Activated CD8-positive, alpha-beta T cell treated with anti-CD3 and anti-CD28 coated beads for 36 hours (primary cell): ENCODE results near the gene ZNF44. TPM values are rescaled to one million over a fixed set of nuclear protein-coding genes. Genes with fewer than 3 reads are reported as not detected.

Experiments used
- ATAC-seq: fragments of 200-7000 bp; cut with Tn5 transposase; one replicate; pipeline ENCODE4 v1.10.0; 2021; ENCODE audit warnings: mild to moderate bottlenecking, moderate library complexity
- CTCF ChIA-PET: fragments of 350-600 bp; sonication (Branson Sonifier 250); formaldehyde crosslinking; loops from one replicate; lab custom pipeline; 2021; ENCODE audit warnings: antibody characterized with exemption; lab: Charles Lee
- POLR2A ChIA-PET: fragments of 350-600 bp; sonication (Branson Sonifier 250); formaldehyde crosslinking; loops from one replicate; lab custom pipeline; 2021; ENCODE audit warnings: antibody characterized with exemption; lab: Charles Lee
- DNase-seq: peaks from one replicate; pipeline ENCODE4 v3.0.0-alpha.2; 2020
- H3K27ac Mint-ChIP-seq: one replicate; pipeline ENCODE4 v1.8.0; 2021; ENCODE audit warnings: mild to moderate bottlenecking, mixed read lengths
- H3K27me3 Mint-ChIP-seq: one replicate; pipeline ENCODE4 v1.8.0; 2021; ENCODE audit warnings: mixed read lengths
- H3K36me3 Mint-ChIP-seq: one replicate; pipeline ENCODE4 v1.8.0; 2021; ENCODE audit warnings: low read depth, mixed read lengths
- H3K4me1 Mint-ChIP-seq: one replicate; pipeline ENCODE4 v1.8.0; 2021; ENCODE audit warnings: low read depth, mixed read lengths
- H3K4me3 Mint-ChIP-seq: one replicate; pipeline ENCODE4 v1.8.0; 2021; ENCODE audit warnings: mild to moderate bottlenecking, moderate library complexity, mixed read lengths
- H3K9me3 Mint-ChIP-seq: one replicate; pipeline ENCODE4 v1.8.0; 2021; ENCODE audit warnings: mixed read lengths
- CTCF ChIP-seq: fragments of 200-600 bp; IDR thresholded peaks from one replicate; pipeline ENCODE4 v1.8.0; 2022; ENCODE audit warnings: antibody characterized with exemption, mild to moderate bottlenecking
- intact Hi-C: fragments of 100-400 bp; cut with micrococcal nuclease; formaldehyde crosslinking; loops from one replicate; pipeline ENCODE4 v1.10.0; 2022
- total RNA-seq, 2 experiments: library from RNA; stranded (reverse); gene quantifications; one replicate each; pipeline ENCODE4 v1.2.3, GENCODE V29; 2021

Gene ZNF44
- 1 to 10 TPM; 6.1 to 7.1 TPM for total RNA-seq

GRCh38 chr19:12294249-12295158 lies at the start of gene ZNF44:
Gene ZNF44, minus strand, starts transcription at chr19:12294883. Its CDS starts 189 bp downstream, at chr19:12294694.
- H3K27ac Mint-ChIP-seq = peak within 1 kb of the TSS; percentile 99
- ATAC-seq (peak; percentile 97), DNase-seq (peak; percentile 99)
- H3K9me3 Mint-ChIP-seq = no peaks in the 10 kb centered on the region
- intact Hi-C loops = loop anchor here (5.0 kb wide), 1 partner anchor 38 kb away; the partner anchor contains the start of gene ZNF563
- H3K27me3 Mint-ChIP-seq = no peaks in the 10 kb centered on the region
- TF ChIP-seq CTCF = no peak
- H3K4me3 Mint-ChIP-seq = peak within 1 kb of the TSS; percentile 99
- peaks cover 31% of the 10 kb centered on the region for H3K4me1 Mint-ChIP-seq
- ChIA-PET CTCF (interaction anchor here (1.0 kb wide), 1 partner anchor 39 kb away, joined by 3 read pairs; the partner anchor contains the start of gene ZNF563), POLR2A (interaction anchor here (1.0 to 2.7 kb wide), 4 partner anchors 14 to 131 kb away, joined by 3 to 15 read pairs (median 4); partner anchors contain the start of gene ZNF563)
- peaks cover 20% of the 10 kb centered on the region for H3K36me3 Mint-ChIP-seq

- Mint-ChIP-seq H3K27ac (peak within 1 kb of the TSS; percentile 97), H3K4me1 (peaks cover 34% of the 10 kb centered on the region), H3K9me3 (no peaks in the 10 kb centered on the region), H3K4me3 (peak within 1 kb of the TSS; percentile 88), H3K36me3 (peaks cover 5% of the 10 kb centered on the region), H3K27me3 (no peaks in the 10 kb centered on the region)
- ATAC-seq (peak; percentile 91), DNase-seq (peak; percentile 100)
- intact Hi-C loops = loop anchor here (5.0 kb wide), 1 partner anchor 41 kb away; the partner anchor contains the start of gene ZNF44
- CTCF ChIA-PET = interaction anchor here (0.8 to 1.7 kb wide), 7 partner anchors 8 to 243 kb away, joined by 3 to 5 read pairs (median 3); partner anchors contain the start of genes ZNF44 and ZNF442
- POLR2A ChIA-PET = interaction anchor here (0.6 to 3.5 kb wide), 19 partner anchors 11 to 460 kb away, joined by 3 to 25 read pairs (median 4); partner anchors contain the start of genes ZNF136, ZNF44 and ZNF442
- no peak for TF ChIP-seq CTCF
Observed at GRCh38 chr19:12333162-12334159, 38.8 kb upstream of the ZNF44 start, which contains the start of gene ZNF563. Gene ZNF563, minus strand, starts transcription at chr19:12333633. Its CDS starts 151 bp downstream, at chr19:12333482.

GRCh38 chr19:12331211-12331941 lies 36.7 kb upstream of the ZNF44 start:
- H3K4me3 Mint-ChIP-seq = peak overlapping the region; percentile 88
- peak; percentile 97 for DNase-seq
- no peaks in the 10 kb centered on the region for H3K27me3 Mint-ChIP-seq
- peak overlapping the region; percentile 97 for H3K27ac Mint-ChIP-seq
- ChIA-PET POLR2A (interaction anchor here (0.7 to 3.5 kb wide), 5 partner anchors 37 to 460 kb away, joined by 4 to 25 read pairs (median 10); partner anchors contain the start of genes JUNB and ZNF44), CTCF (interaction anchor here (1.0 kb wide), 1 partner anchor 34 kb away, joined by 5 read pairs; the partner anchor contains the start of gene ZNF442)
- intact Hi-C loops = loop anchor here (5.0 kb wide), 1 partner anchor 39 kb away; the partner anchor contains the start of gene ZNF44
- H3K4me1 Mint-ChIP-seq = peaks cover 39% of the 10 kb centered on the region
- TF ChIP-seq CTCF = no peak
- peaks cover 8% of the 10 kb centered on the region for H3K36me3 Mint-ChIP-seq
- H3K9me3 Mint-ChIP-seq = no peaks in the 10 kb centered on the region
- ATAC-seq = peak; percentile 72

GRCh38 chr19:12330340-12330739 lies 35.7 kb upstream of the ZNF44 start:
- TF ChIP-seq CTCF = no peak
- peaks cover 48% of the 10 kb centered on the region for H3K4me1 Mint-ChIP-seq
- POLR2A ChIA-PET = interaction anchor here (1.4 to 3.5 kb wide), 2 partner anchors 36 to 40 kb away, joined by 4 to 25 read pairs; partner anchors contain the start of gene ZNF44
- CTCF ChIA-PET = no interaction called here
- intact Hi-C loops = loop anchor here (5.0 kb wide), 1 partner anchor 38 kb away; the partner anchor contains the start of gene ZNF44
- no peak for DNase-seq
- H3K9me3 Mint-ChIP-seq = no peaks in the 10 kb centered on the region
- peak overlapping the region; percentile 97 for H3K27ac Mint-ChIP-seq
- peaks cover 15% of the 10 kb centered on the region for H3K36me3 Mint-ChIP-seq
- H3K4me3 Mint-ChIP-seq = peak overlapping the region; percentile 88
- ATAC-seq = no peak
- no peaks in the 10 kb centered on the region for H3K27me3 Mint-ChIP-seq
